HG03039 (cell line): Measurements from ENCODE around the gene TEX48.
A peak's percentile ranks its signal among the peaks of the same experiment; 100 is the strongest.

ENCODE experiments used
- ATAC-seq: cut with Tn5 transposase; IDR thresholded peaks from one replicate; pipeline ENCODE4 v1.9.1; 2021; ENCODE audit warnings: mild to moderate bottlenecking, moderate library complexity; ENCODE audit not compliant: unreplicated experiment

TEX48 gene

DNA sequence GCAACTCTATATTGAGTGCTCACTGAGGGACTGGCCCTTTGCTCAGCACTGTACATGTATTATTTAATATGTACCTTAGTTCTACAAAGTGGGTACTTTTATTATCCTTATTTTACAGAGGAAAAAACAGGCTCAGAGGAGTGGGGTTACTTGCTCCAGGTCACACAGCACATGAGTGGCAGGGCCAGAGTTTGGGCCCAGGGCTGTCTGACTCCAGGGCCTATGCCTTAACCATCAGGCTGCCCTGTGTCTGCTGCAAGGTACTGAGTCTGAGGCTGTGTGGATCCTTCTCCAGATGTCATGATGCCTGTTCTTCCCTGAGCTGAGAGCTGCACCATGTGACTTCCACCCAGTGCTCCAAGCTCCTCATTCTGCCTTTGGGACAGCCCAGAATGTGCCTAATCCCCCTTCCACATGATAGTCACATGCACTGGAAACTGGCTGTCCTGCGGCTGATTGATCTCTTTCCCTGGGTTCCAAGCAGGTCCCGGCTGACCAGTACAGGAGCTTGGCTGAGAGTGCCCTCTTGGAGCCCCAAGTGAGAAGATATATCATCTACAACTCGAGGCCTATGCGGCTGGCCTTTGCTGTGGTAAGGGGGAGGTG, 55.5 kb downstream of the TEX48 start:
- no peak for ATAC-seq

DNA sequence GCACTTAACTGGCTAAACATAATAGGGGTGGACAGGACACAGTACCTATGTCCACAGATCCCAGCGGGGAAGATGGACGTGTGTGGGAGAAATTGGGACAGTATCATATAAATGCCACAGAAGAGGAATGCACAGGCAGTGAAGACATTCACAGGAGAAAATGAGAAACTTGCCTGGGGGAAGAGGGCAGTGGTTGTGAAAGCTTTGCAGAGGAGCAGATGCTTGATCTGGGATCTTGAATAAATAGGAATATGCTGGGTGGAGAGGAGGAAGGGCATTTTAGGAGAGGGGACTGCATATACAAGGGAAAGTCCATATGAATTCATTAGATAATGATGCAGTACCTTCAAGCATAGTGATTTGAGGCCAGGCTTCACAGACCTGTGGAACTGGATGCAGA, 57.3 kb downstream of the TEX48 start:
- ATAC-seq, result no peak

DNA sequence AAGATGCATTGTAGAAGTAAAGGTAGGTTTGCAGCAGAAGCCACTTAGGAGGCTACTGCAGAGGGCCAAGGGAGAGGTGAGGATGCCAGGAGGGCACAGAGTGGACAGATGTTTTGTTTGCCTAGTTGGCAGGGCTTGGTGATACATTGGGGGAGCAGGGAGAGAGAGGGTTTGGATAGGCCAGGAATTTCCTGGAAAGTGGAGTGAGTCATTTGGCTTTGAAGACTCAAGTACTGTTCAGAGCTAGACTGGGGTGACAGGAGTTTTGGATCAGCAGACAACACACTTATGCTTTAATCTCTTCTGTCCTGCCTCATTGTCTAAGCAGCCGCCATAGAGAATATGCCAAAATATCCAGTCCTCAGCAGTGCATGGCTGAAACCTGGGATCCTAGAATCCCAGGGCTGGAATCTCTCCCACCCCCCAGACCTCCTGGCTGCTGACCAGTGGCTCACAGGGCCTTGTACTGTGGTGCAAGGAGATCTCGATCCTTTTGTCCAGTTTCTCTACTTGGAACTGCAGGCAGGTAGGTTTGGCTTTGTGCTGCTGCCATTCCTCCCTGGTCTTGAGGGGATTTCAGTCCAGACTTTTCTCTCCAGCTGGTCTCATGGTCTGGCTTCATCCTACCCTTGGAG, 59.9 kb downstream of the TEX48 start:
- no peak for ATAC-seq

DNA sequence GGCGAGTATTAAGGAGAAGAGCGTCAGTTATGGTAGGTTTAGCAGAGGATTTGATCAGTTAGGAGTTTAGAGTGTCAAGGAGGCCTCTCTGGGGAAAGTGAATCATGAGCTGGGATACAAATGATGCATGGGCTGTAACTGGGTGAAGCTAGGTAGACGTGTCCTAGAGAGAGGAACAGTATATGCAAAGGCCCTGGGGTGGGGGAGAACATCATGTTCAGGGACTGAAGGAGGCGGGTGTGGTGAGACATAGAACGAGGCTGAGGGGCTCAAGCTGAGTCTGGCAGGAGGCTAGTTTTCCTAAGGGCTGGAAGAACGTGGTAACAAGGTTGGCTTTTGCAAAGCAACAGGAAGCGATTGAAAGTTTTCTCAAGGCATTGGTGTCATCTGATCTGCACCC, 60.4 kb downstream of the TEX48 start:
- ATAC-seq, result no peak

DNA sequence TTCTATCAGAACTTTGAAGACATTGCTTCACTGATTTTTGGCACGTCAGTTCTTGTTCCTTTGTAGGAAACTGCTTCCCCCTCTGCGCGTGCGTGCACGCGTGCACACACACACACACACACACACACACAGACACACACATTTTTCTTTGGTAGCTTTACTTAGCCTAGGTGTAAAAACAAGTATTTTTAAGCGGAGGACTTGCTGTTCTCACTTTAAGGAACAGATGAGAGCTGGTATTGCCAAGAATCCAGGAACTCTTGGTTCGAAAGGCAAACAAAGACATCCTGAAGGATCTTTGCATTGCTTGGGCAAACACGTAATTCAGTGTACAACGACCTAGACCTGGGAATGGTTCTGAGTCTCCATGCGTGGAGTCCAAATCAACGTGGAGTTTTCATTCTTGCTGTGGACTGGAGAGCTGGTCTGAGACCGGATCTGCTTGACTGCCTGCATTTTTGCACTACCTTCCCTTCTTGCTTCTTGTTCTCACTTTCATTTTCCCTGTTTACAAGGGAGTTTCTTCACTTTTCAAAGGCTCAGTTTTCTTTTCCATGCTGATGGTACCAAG, 62.7 kb downstream of the TEX48 start:
- ATAC-seq, result no peak

DNA sequence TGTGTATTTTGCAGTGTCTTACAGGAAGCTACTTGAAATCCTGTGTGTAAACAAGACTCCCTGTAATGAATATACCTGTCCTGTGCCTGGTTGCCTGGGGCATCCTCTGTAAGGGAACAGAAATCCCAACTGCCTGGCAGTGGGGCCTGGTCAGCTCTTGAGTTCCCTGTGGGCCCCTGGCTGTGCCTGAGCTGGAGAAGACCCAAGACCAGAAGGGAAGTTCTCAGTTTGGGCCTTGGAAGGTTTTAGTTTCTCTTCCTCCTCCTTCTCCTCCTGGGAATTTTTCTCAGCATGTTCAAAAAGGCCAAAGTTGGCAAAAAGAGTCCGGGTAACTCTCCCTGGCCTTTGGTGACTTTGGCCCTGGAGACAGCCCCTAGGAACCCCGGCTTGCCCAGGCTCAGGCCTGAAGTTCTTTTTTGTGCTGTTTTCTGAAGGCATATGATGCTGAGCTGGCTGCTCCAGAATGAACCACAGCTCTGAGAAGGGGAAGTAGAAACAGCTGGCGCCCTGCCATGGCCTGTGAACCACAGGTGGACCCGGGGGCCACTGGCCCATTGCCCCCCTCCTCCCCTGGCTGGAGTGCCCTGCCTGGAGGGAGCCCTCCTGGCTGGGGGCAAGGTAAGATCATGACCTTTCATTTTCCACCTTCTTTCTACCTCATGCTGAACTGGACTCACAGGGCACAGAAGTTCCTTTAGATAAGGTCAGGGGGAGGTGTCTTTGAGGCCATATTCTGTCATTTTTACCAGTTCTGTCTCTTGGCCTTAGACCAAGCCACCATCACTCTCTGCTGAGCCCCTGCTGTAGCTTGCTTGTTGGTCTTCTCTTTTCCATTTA, 65.1 kb downstream of the TEX48 start:
- ATAC-seq, result peak; percentile 56
